ENCODE results near the gene PPP2R5C. TPM values are rescaled to one million over a fixed set of nuclear protein-coding genes. Genes with fewer than 3 reads are reported as not detected.

Gene PPP2R5C
- total and polyA plus RNA-seq, 9 of the 15 experiments (the other 6 are each of a cell fraction or from before 2014, with no cell fraction given) = 284 to 617 (median 395) TPM

GRCh38 chr14:101960225-101960624, 198.7 kb downstream of the PPP2R5C start (continued):
- TF ChIP-seq NBN (IDR thresholded peaks at IDR 0.05; ENCODE audit: low read depth) (peak; percentile 53; the same call in 1 of the 2 replicates), MXI1 (IDR thresholded peaks at IDR 0.05; ENCODE audit: low read depth, low read length) (no peak), MTA3 (IDR thresholded peaks at IDR 0.05; ENCODE audit: borderline replicate concordance) (peak; percentile 17; the same call in 1 of the 2 replicates), ZNF384 (IDR thresholded peaks at IDR 0.05; ENCODE audit: low read depth, low read length) (peak; percentile 91), HDAC1 (IDR thresholded peaks at IDR 0.05) (0 out of 4 replicates have a peak, but pooled peaks of 1 of the 2 experiments have one; percentile 10), TRIM28 (IDR thresholded peaks at IDR 0.05) (peak; percentile 49; the same call in 1 of the 2 replicates)

GRCh38 chr14:101961011-101961721, 199.7 kb downstream of the PPP2R5C start:
- no peaks in the 10 kb centered on the region for H3K9me1 ChIP-seq (ENCODE audit: control insufficient read depth, insufficient read depth, low read length)
- FAIRE-seq (peak; percentile 91), ATAC-seq (peak; percentile 47), DNase-seq (ENCODE audit: extremely low read depth in 1 of 4, low spot score in 3 of 4) (peak; percentile 56 to 87 (median 62))
- H3K4me3 ChIP-seq = no peak overlapping the region
- peak overlapping the region; percentile 89 for H2AFZ ChIP-seq (ENCODE audit: low read depth, low read length)
- H3K36me3 ChIP-seq (ENCODE audit: control insufficient read depth, insufficient read depth, low read length) = 0 out of 3 replicates have a peak, but pooled peaks cover 4% of the 10 kb centered on the region
- peaks cover 37 to 46% of the 10 kb centered on the region in 2 experiments for H3K4me1 ChIP-seq (replicated peaks in 1 of 2; ENCODE audit: control insufficient read depth in 2 of 2, insufficient read depth in 2 of 2, low read length in 2 of 2)
- in situ Hi-C loops (cut with MboI) = loop anchor here (5.0 kb wide), 1 partner anchor 356 kb away; the partner anchor contains the start of gene ZNF839
- ChIA-PET CTCF (ENCODE audit: low intra/inter-chr PET ratio) (interaction anchor here (0.7 to 1.0 kb wide), 4 partner anchors 85 to 254 kb away, joined by 4 to 5 read pairs (median 4); no protein-coding TSS in a partner anchor), POLR2A (no interaction called here)
- H4K20me1 ChIP-seq (replicated peaks; ENCODE audit: control insufficient read depth, insufficient read depth, low read length) = no peaks in the 10 kb centered on the region
- peak overlapping the region; percentile 38 for H3K4me2 ChIP-seq (ENCODE audit: insufficient read depth, low read length)
- H3K9ac ChIP-seq (ENCODE audit: insufficient read depth in 1 of 2, low read depth in 2 of 2, low read length in 2 of 2) = peak overlapping the region; percentile 35 to 85; a peak in 2 of 4 replicates
- H3K27ac ChIP-seq (ENCODE audit: extremely low read depth, low read depth, low read length) = no peak overlapping the region
- 25% methylated on average over 18 of the region's 19 CpGs for WGBS (ENCODE audit: insufficient coverage, low coverage, missing lambda C conversion rate)
- no peaks in the 10 kb centered on the region for H3K27me3 ChIP-seq (ENCODE audit: control insufficient read depth in 2 of 2, insufficient read depth in 2 of 2, low read length in 2 of 2)
- H3K9me3 ChIP-seq (replicated peaks; ENCODE audit: control insufficient read depth, insufficient read depth, low read depth, low read length) = no peaks in the 10 kb centered on the region
- no TSS peak for BruUV-seq (replicated peaks)
- intact Hi-C loops (cut with micrococcal nuclease) = loop anchor here (1.0 to 10.0 kb wide), 5 partner anchors 86 to 544 kb away; partner anchors contain the start of genes ANKRD9 and ZNF839
- peaks cover 18% of the 10 kb centered on the region for H3K79me2 ChIP-seq (ENCODE audit: control insufficient read depth, insufficient read depth, low read length)
- TF ChIP-seq, protein P1, sequence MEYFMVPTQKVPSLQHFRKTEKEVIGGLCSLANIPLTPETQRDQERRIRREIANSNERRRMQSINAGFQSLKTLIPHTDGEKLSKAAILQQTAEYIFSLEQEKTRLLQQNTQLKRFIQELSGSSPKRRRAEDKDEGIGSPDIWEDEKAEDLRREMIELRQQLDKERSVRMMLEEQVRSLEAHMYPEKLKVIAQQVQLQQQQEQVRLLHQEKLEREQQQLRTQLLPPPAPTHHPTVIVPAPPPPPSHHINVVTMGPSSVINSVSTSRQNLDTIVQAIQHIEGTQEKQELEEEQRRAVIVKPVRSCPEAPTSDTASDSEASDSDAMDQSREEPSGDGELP (CRISPR knock-in tag; IDR thresholded peaks at IDR 0.05; ENCODE audit: borderline replicate concordance) = peak; percentile 43; the same call in 1 of the 2 replicates
- TF ChIP-seq ZSCAN29 (IDR thresholded peaks at IDR 0.05) (no peak), CC2D1A (IDR thresholded peaks at IDR 0.05) (0 out of 2 replicates have a peak, but pooled peaks have one; percentile 46), TEAD2 (tag; IDR thresholded peaks at IDR 0.05) (0 out of 2 replicates have a peak, but pooled peaks have one; percentile 17), ZNF212 (CRISPR knock-in tag; IDR thresholded peaks at IDR 0.05) (no peak), TAL1 (IDR thresholded peaks at IDR 0.05) (no peak), ZBTB33 (CRISPR knock-in tag; IDR thresholded peaks at IDR 0.05) (peak; percentile 73), MAZ (CRISPR knock-in tag; conservative IDR thresholded peaks at IDR 0.05 in 1 of 2, IDR thresholded peaks at IDR 0.05 in 1 of 2) (peak in 1 of 2 experiments; percentile 19; a peak in 1 of 4 replicates)
- TF ChIP-seq, protein P2, sequence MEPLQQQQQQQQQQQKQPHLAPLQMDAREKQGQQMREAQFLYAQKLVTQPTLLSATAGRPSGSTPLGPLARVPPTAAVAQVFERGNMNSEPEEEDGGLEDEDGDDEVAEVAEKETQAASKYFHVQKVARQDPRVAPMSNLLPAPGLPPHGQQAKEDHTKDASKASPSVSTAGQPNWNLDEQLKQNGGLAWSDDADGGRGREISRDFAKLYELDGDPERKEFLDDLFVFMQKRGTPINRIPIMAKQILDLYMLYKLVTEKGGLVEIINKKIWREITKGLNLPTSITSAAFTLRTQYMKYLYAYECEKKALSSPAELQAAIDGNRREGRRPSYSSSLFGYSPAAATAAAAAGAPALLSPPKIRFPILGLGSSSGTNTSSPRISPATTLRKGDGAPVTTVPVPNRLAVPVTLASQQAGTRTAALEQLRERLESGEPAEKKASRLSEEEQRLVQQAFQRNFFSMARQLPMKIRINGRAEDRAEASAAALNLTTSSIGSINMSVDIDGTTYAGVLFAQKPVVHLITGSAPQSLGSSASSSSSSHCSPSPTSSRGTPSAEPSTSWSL (CRISPR knock-in tag; IDR thresholded peaks at IDR 0.05; ENCODE audit: borderline replicate concordance) = no peak
